SU-DHL-6 (cell line): Measurements from ENCODE around the gene SMKR1.
A peak's percentile ranks its signal among the peaks of the same experiment; 100 is the strongest.

Experiments
- H2AFZ ChIP-seq: fragments of 200-600 bp; sonication (generic); 2 replicates; pipeline ENCODE4 v1.6.1; 2014; ENCODE audit warnings: low read depth, mild to moderate bottlenecking, moderate library complexity, mixed read lengths, antibody characterized with exemption, low read length; ENCODE audit not compliant: severe bottlenecking
- H3F3A ChIP-seq: fragments of 200-600 bp; shearing (Covaris generic); 2 replicates; pipeline ENCODE4 v1.6.0; 2016; ENCODE audit warnings: antibody characterized with exemption, mild to moderate bottlenecking; ENCODE audit not compliant: insufficient read depth
- H3K27ac ChIP-seq: fragments of 200-600 bp; sonication (generic); 2 replicates; pipeline ENCODE4 v1.5.1; 2016; ENCODE audit warnings: low read depth, mild to moderate bottlenecking, low read length, moderate library complexity, mixed read lengths
- H3K27me3 ChIP-seq: fragments of 200-600 bp; sonication (generic), shearing (Covaris generic); 2 replicates; pipeline ENCODE4 v1.6.0; 2014; ENCODE audit warnings: mild to moderate bottlenecking, low read length
- H3K36me3 ChIP-seq: fragments of 200-600 bp; sonication (generic); 2 replicates; pipeline ENCODE4 v1.6.1; 2014; ENCODE audit warnings: mild to moderate bottlenecking, low read length, mixed read lengths
- H3K4me2 ChIP-seq: fragments of 300-600, 200-600 bp; shearing (Covaris generic), sonication (generic); 2 replicates; pipeline ENCODE4 v1.6.0; 2014; ENCODE audit warnings: low read length, low read depth, mild to moderate bottlenecking; ENCODE audit not compliant: poor library complexity, severe bottlenecking
- H3K4me3 ChIP-seq: fragments of 200-600 bp; sonication (generic); 2 replicates; pipeline ENCODE4 v1.5.1; 2014; ENCODE audit warnings: antibody characterized with exemption, low read length, mild to moderate bottlenecking, mixed read lengths; ENCODE audit not compliant: insufficient read depth, poor library complexity, severe bottlenecking
- H3K79me2 ChIP-seq: fragments of 200-600 bp; sonication (generic); 2 replicates; pipeline ENCODE4 v1.6.1; 2014; ENCODE audit warnings: mild to moderate bottlenecking, low read length, moderate library complexity; ENCODE audit not compliant: insufficient read depth
- H3K9ac ChIP-seq: fragments of 200-600 bp; sonication (generic); 2 replicates; pipeline ENCODE4 v1.7.0; 2014; ENCODE audit warnings: mild to moderate bottlenecking, low read length
- H3K9me2 ChIP-seq: fragments of 200-600 bp; sonication (generic); replicated peaks from 2 replicates; pipeline ENCODE4 v1.6.1; 2014; ENCODE audit warnings: low read length; ENCODE audit not compliant: insufficient read depth
- H3K9me3 ChIP-seq: fragments of 200-600 bp; sonication (generic); 2 replicates; pipeline ENCODE4 v1.6.1; 2014; ENCODE audit warnings: low read length, mixed read lengths; ENCODE audit not compliant: insufficient read depth
- H4K20me1 ChIP-seq: fragments of 200-600 bp; sonication (generic); 2 replicates; pipeline ENCODE4 v1.6.1; 2014; ENCODE audit warnings: low read depth, mild to moderate bottlenecking, antibody characterized with exemption, low read length, moderate library complexity, mixed read lengths
- CTCF ChIP-seq: fragments of 200-600 bp; sonication (generic); IDR thresholded peaks from one replicate; pipeline ENCODE4 v1.5.1; 2017; ENCODE audit warnings: antibody characterized with exemption, mild to moderate bottlenecking, low read length, moderate library complexity; ENCODE audit not compliant: insufficient read depth, poor library complexity, severe bottlenecking
- EZH2phosphoT487 ChIP-seq: fragments of 200-600 bp; sonication (generic), shearing (Covaris generic); conservative IDR thresholded peaks from 2 replicates; pipeline ENCODE4 v1.6.1; 2018; ENCODE audit warnings: mild to moderate bottlenecking, antibody characterized with exemption, low read length, moderate library complexity, mixed read lengths

SMKR1 gene

DNA sequence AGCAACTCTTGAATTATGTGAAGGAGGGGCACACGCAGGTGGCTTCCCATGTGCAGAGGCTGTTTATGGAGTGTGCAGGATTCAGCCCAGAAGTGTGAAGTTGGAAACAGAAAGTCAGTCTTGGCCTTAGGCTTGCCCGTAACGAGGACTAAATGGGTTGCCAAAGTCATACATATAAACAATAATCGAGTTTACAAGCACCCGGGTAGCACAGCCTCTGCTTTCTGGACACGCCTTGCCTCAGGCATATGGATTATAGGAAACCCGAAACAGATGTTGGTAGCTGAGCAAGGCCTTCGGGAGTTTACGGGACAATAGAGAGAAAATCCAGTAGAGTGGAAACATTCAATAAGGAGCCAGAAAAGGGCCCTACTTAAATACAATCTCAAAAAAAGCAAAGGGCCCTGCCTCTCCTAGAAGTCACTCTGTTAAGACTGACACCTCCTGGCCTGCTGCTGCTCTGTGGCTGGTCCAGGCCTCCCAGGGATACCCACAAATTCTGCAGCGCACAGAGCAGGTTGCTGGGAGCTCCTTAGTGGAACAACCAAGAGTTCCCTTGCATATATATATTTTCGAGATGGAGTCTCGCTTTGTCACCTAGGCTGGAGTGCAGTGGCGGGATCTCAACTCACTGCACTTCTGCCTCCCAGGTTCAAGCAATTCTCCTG lies 48.5 kb downstream of the SMKR1 start:
- H2AFZ ChIP-seq = no peak overlapping the region
- H3K9ac ChIP-seq = no peak overlapping the region
- TF ChIP-seq EZH2phosphoT487 (no peak), CTCF (no peak)
- no peaks in the 10 kb centered on the region for H3F3A ChIP-seq
- no peaks in the 10 kb centered on the region for H3K79me2 ChIP-seq
- no peak overlapping the region for H3K4me3 ChIP-seq
- no peak overlapping the region for H3K4me2 ChIP-seq
- no peaks in the 10 kb centered on the region for H3K27me3 ChIP-seq
- H3K9me3 ChIP-seq = no peaks in the 10 kb centered on the region
- H3K9me2 ChIP-seq = no peaks in the 10 kb centered on the region
- H3K36me3 ChIP-seq = no peaks in the 10 kb centered on the region
- no peaks in the 10 kb centered on the region for H4K20me1 ChIP-seq
- H3K27ac ChIP-seq = no peak overlapping the region

DNA sequence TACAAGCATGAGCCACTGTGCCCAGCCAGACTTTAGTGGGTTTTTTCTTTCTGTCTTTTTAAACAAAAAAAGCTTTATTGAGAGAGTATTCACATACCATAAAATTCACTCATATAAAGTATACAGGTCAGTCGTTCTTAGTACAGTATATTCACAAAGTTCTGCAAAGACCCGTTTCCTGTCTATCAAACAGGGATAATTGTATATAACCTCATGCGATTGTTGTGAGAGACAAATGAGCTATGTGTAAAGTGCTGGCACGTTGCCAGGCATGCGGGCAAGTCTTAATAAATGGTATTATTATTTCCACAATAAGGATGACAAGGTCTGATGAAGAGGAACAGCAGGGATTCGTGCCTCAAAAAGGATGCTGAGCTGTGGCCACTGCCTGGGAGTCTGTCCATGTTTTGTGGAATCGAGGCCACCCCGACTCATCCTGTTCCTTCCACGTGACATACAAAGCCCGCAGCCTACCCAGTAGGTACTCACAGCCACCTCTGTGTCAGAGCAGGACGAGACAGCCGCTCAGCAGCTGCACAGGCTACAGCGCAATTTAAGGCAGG lies 51.6 kb downstream of the SMKR1 start:
- Histone ChIP-seq H3K36me3 (no peaks in the 10 kb centered on the region), H3K9me3 (no peaks in the 10 kb centered on the region), H3K9ac (peak overlapping the region; percentile 28; the same call in 1 of the 2 replicates), H4K20me1 (no peaks in the 10 kb centered on the region), H3K27me3 (no peaks in the 10 kb centered on the region), H3K9me2 (no peaks in the 10 kb centered on the region), H3K27ac (no peak overlapping the region), H3K79me2 (no peaks in the 10 kb centered on the region), H3K4me2 (peak overlapping the region; percentile 34), H3F3A (no peaks in the 10 kb centered on the region), H3K4me3 (no peak overlapping the region), H2AFZ (peak overlapping the region; percentile 24)
- TF ChIP-seq EZH2phosphoT487 = no peak
- no peak for TF ChIP-seq CTCF

DNA sequence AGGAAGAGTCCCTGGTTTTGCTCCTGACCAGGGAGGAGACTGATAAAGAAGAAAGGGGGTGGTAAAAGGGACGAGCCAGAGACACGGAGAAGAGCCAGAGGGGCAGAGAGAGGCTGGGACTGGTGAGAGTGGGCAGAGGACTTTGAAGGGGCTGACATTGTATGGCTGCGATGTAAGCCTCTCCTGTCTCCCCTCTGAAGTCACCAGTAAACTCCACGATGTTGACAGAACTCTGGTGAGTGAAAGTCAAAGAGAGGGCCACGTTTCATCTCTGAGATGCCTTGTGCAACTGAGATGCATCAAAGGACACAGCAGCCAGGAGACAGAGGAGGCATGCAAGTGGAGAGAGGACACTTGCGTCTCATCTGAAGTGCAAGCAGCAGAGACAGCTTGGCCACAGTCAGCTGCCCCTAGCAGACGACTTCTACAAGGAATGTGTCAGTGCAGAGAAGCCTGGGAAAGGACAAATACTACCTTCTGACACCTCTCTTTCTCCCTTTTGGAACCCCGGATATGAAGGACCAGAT lies 54.3 kb downstream of the SMKR1 start:
- no peaks in the 10 kb centered on the region for H3K79me2 ChIP-seq
- no peak overlapping the region for H3K27ac ChIP-seq
- no peaks in the 10 kb centered on the region for H3K9me2 ChIP-seq
- no peaks in the 10 kb centered on the region for H4K20me1 ChIP-seq
- H3K27me3 ChIP-seq = no peaks in the 10 kb centered on the region
- H2AFZ ChIP-seq = no peak overlapping the region
- TF ChIP-seq CTCF (no peak), EZH2phosphoT487 (no peak)
- H3F3A ChIP-seq = no peaks in the 10 kb centered on the region
- no peak overlapping the region for H3K9ac ChIP-seq
- no peaks in the 10 kb centered on the region for H3K9me3 ChIP-seq
- no peak overlapping the region for H3K4me3 ChIP-seq
- no peaks in the 10 kb centered on the region for H3K36me3 ChIP-seq
- H3K4me2 ChIP-seq = no peak overlapping the region
